GM21825 (cell line): ENCODE results near the gene TNFSF10.
"Not testable (repeated sequence)": the region's sequence is repeated elsewhere in the genome, so short reads cannot be mapped to it uniquely, and the experiment has no call there.

ENCODE experiments used
- ATAC-seq: cut with Tn5 transposase; IDR thresholded peaks from one replicate; pipeline ENCODE4 v1.9.1; 2021; ENCODE audit warnings: mild to moderate bottlenecking, moderate library complexity; ENCODE audit not compliant: unreplicated experiment

TNFSF10 gene

GRCh38 chr3:172544404-172544803 is 21.2 kb upstream of the TNFSF10 start:
- ATAC-seq = no peak

- ATAC-seq = no peak
Observed at GRCh38 chr3:172543884-172544283, 20.7 kb upstream of the TNFSF10 start.

- ATAC-seq = no peak
Observed at GRCh38 chr3:172543419-172543818, 20.2 kb upstream of the TNFSF10 start.

GRCh38 chr3:172542999-172543398 is 19.8 kb upstream of the TNFSF10 start:
- no peak for ATAC-seq

GRCh38 chr3:172541945-172542488 is 18.8 kb upstream of the TNFSF10 start:
- no peak for ATAC-seq

- ATAC-seq = no peak
Observed at GRCh38 chr3:172540049-172540448, 16.8 kb upstream of the TNFSF10 start.

GRCh38 chr3:172539273-172539672 is 16.0 kb upstream of the TNFSF10 start:
- no peak for ATAC-seq

GRCh38 chr3:172538368-172539151 is 15.3 kb upstream of the TNFSF10 start:
- no peak for ATAC-seq

- ATAC-seq = no peak
Observed at GRCh38 chr3:172537507-172538158, 14.4 kb upstream of the TNFSF10 start.

- no peak for ATAC-seq
Observed at GRCh38 chr3:172536993-172537419, 13.8 kb upstream of the TNFSF10 start.

GRCh38 chr3:172536505-172536904 is 13.3 kb upstream of the TNFSF10 start:
- no peak for ATAC-seq

- ATAC-seq = no peak
Observed at GRCh38 chr3:172530566-172530965, 7.3 kb upstream of the TNFSF10 start.

GRCh38 chr3:172530101-172530561 is 6.9 kb upstream of the TNFSF10 start:
- ATAC-seq = no peak

- no peak for ATAC-seq
Observed at GRCh38 chr3:172528677-172529076, 5.4 kb upstream of the TNFSF10 start.

- no peak for ATAC-seq
Observed at GRCh38 chr3:172527306-172527705, 4.1 kb upstream of the TNFSF10 start.

- no peak for ATAC-seq
Observed at GRCh38 chr3:172525116-172525613, 1.9 kb upstream of the TNFSF10 start.

GRCh38 chr3:172524611-172525010 is 1.4 kb upstream of the TNFSF10 start:
- ATAC-seq = no peak

GRCh38 chr3:172521837-172522726 is 1.1 kb downstream of the TNFSF10 start:
- ATAC-seq = not testable (repeated sequence)

- peak; percentile 52 for ATAC-seq
Observed at GRCh38 chr3:172520301-172520831, 2.9 kb downstream of the TNFSF10 start.

- no peak for ATAC-seq
Observed at GRCh38 chr3:172519740-172520139, 3.5 kb downstream of the TNFSF10 start.
